GM03348 (cell line): ENCODE data around the gene PNMA6F.
"Not testable (repeated sequence)": the region's sequence is repeated elsewhere in the genome, so short reads cannot be mapped to it uniquely, and the experiment has no call there.

Experiments used
- DNase-seq: peaks from one replicate; pipeline ENCODE4 v3.0.0; 2012; ENCODE audit warnings: low spot score

Gene PNMA6F

GRCh38 chrX:153334654-153335295, 13.2 kb upstream of the PNMA6F start:
- DNase-seq = no peak

- DNase-seq = peak; percentile 96
Observed at GRCh38 chrX:153333821-153334653, 12.5 kb upstream of the PNMA6F start, which contains the start of gene ZNF275. ZNF275 (plus strand) TSS chrX:153334153; CDS start chrX:153336680, 2,527 bp downstream.

- no peak for DNase-seq
Observed at GRCh38 chrX:153333266-153333665, 11.7 kb upstream of the PNMA6F start.

GRCh38 chrX:153327561-153327960, 6.0 kb upstream of the PNMA6F start:
- no peak for DNase-seq

GRCh38 chrX:153320555-153321184, 897 bp downstream of the PNMA6F start:
- DNase-seq = no peak

- not testable (repeated sequence) for DNase-seq
Observed at GRCh38 chrX:153320047-153320443, 1.5 kb downstream of the PNMA6F start.

- DNase-seq = no peak
Observed at GRCh38 chrX:153319295-153320046, 2.1 kb downstream of the PNMA6F start.

- no peak for DNase-seq
Observed at GRCh38 chrX:153318811-153319210, 2.8 kb downstream of the PNMA6F start.

GRCh38 chrX:153317996-153318722, 3.4 kb downstream of the PNMA6F start:
- no peak for DNase-seq

- DNase-seq = no peak
Observed at GRCh38 chrX:153317306-153317705, 4.3 kb downstream of the PNMA6F start.

- DNase-seq = no peak
Observed at GRCh38 chrX:153312842-153313241, 8.7 kb downstream of the PNMA6F start.

- no peak for DNase-seq
Observed at GRCh38 chrX:153312041-153312440, 9.5 kb downstream of the PNMA6F start.

GRCh38 chrX:153310901-153311300, 10.7 kb downstream of the PNMA6F start:
- no peak for DNase-seq

- DNase-seq = peak; percentile 8
Observed at GRCh38 chrX:153307276-153308178, 14.0 kb downstream of the PNMA6F start.

GRCh38 chrX:153306527-153307115, 14.9 kb downstream of the PNMA6F start:
- no peak for DNase-seq

- no peak for DNase-seq
Observed at GRCh38 chrX:153305972-153306371, 15.6 kb downstream of the PNMA6F start.

GRCh38 chrX:153304988-153305736, 16.4 kb downstream of the PNMA6F start:
- no peak for DNase-seq

- DNase-seq = no peak
Observed at GRCh38 chrX:153303276-153304262, 18.0 kb downstream of the PNMA6F start.
